HepG2 (cell line): ENCODE measurements around the gene EPHB4. TPM values are rescaled to one million over a fixed set of nuclear protein-coding genes. Genes with fewer than 3 reads are reported as not detected.

Experiments used
- ATF7-NPFF ChIP-seq: sonication (generic); formaldehyde crosslinking; IDR thresholded peaks from 2 replicates; pipeline ENCODE4 v1.8.1; 2023; ENCODE audit warnings: mild to moderate bottlenecking, low read depth, missing genetic modification reagents, moderate library complexity
- HMGXB4 ChIP-seq, 2 experiments: sonication (generic) in 1 of 2; formaldehyde crosslinking in 1 of 2; IDR thresholded peaks; 2 replicates each; pipeline versions ENCODE4 v1.4.0 to v1.6.1; 2018 to 2020; ENCODE audit warnings: missing genetic modification reagents in 2 of 2, borderline replicate concordance in 1 of 2, low read depth in 1 of 2, mild to moderate bottlenecking in 1 of 2, missing biosample characterization in 1 of 2
- JARID2 ChIP-seq: sonication (generic); formaldehyde crosslinking; IDR thresholded peaks from 2 replicates; pipeline ENCODE4 v1.8.1; 2023; ENCODE audit warnings: missing genetic modification reagents, inconsistent platforms; ENCODE audit not compliant: insufficient replicate concordance
- LCORL ChIP-seq, 2 experiments: fragments of 450-650 bp in 1 of 2; sonication (generic) in 1 of 2; formaldehyde crosslinking in 1 of 2; IDR thresholded peaks; 2 replicates each; pipeline versions ENCODE4 v1.5.0 to v1.6.1; 2017 to 2020; ENCODE audit warnings: antibody characterized with exemption in 1 of 2, missing genetic modification reagents in 1 of 2
- MAFK ChIP-seq, 2 experiments: IDR thresholded peaks in 1 of 2; conservative IDR thresholded peaks in 1 of 2; 2 replicates each; pipeline ENCODE4 v1.6.1; 2011; ENCODE audit warnings: improper control_type of control experiment in 2 of 2, low read length in 2 of 2
- MED8 ChIP-seq: sonication (generic); formaldehyde crosslinking; IDR thresholded peaks from 2 replicates; pipeline ENCODE4 v1.8.1; 2023; ENCODE audit warnings: mild to moderate bottlenecking, missing genetic modification reagents; ENCODE audit not compliant: insufficient replicate concordance
- MEIS1 ChIP-seq: sonication (generic); formaldehyde crosslinking; IDR thresholded peaks from 2 replicates; pipeline ENCODE4 v1.9.0; 2021; ENCODE audit warnings: mild to moderate bottlenecking, missing genetic modification reagents, moderate library complexity, borderline replicate concordance
- POLR2G ChIP-seq: fragments of 200-400 bp; formaldehyde crosslinking; IDR thresholded peaks from 2 replicates; pipeline ENCODE4 v1.6.1; 2018; ENCODE audit warnings: mild to moderate bottlenecking, low read depth, low read length, moderate library complexity
- RBAK ChIP-seq: sonication (generic); formaldehyde crosslinking; IDR thresholded peaks from 2 replicates; pipeline ENCODE4 v1.5.1; 2020; ENCODE audit warnings: mild to moderate bottlenecking, missing genetic modification reagents
- SRF ChIP-seq: IDR thresholded peaks from 2 replicates; pipeline ENCODE4 v1.6.1; 2011; ENCODE audit warnings: mild to moderate bottlenecking, low read depth, low read length, moderate library complexity
- SRSF1 ChIP-seq: fragments of 200-400 bp; formaldehyde crosslinking; optimal IDR thresholded peaks from 2 replicates; pipeline ENCODE3; 2017; ENCODE audit warnings: mild to moderate bottlenecking, low read depth, low read length, moderate library complexity
- SSRP1 ChIP-seq: IDR thresholded peaks from 2 replicates; pipeline ENCODE4 v1.6.1; 2016; ENCODE audit warnings: control low read depth
- ZBTB8A ChIP-seq: sonication (generic); formaldehyde crosslinking; IDR thresholded peaks from 2 replicates; pipeline ENCODE4 v1.4.0; 2020; ENCODE audit warnings: mild to moderate bottlenecking, low read depth, missing genetic modification reagents, borderline replicate concordance
- ZFP36L2 ChIP-seq: sonication (generic); formaldehyde crosslinking; IDR thresholded peaks from 2 replicates; pipeline ENCODE4 v1.4.0; 2020; ENCODE audit warnings: missing genetic modification reagents
- ZNF180 ChIP-seq: sonication (generic); formaldehyde crosslinking; IDR thresholded peaks from 2 replicates; pipeline ENCODE4 v1.4.0; 2020; ENCODE audit warnings: low read depth, missing genetic modification reagents, borderline replicate concordance
- ZNF30 ChIP-seq: sonication (generic); formaldehyde crosslinking; IDR thresholded peaks from 2 replicates; pipeline ENCODE4 v1.5.0; 2020; ENCODE audit warnings: mild to moderate bottlenecking, missing genetic modification reagents
- ZNF572 ChIP-seq: sonication (generic); formaldehyde crosslinking; IDR thresholded peaks from 2 replicates; pipeline ENCODE4 v1.5.1; 2020; ENCODE audit warnings: mild to moderate bottlenecking, missing genetic modification reagents
- ZNF75D ChIP-seq: sonication (generic); formaldehyde crosslinking; IDR thresholded peaks from 2 replicates; pipeline ENCODE4 v1.8.1; 2023; ENCODE audit warnings: missing genetic modification reagents, mild to moderate bottlenecking, borderline replicate concordance
- polyA plus RNA-seq, 8 experiments: library from polyadenylated mRNA; depleted of rRNA in 3 of 8; stranded (reverse) in 7 of 8; unstranded in 1 of 8; fragments of >200 nt; fragmentation: Illumina TruSeq in 4 of 8; extraction: Trizol in 4 of 8; gene quantifications; 2 replicates each; pipeline versions ENCODE4 v1.2.1 to v1.2.3, GENCODE V29; 2011 to 2016; ENCODE audit warnings: low read depth in 4 of 8, missing spikeins in 1 of 8, mixed read lengths in 1 of 8; ENCODE audit not compliant: insufficient read depth in 1 of 8
- total RNA-seq, 5 experiments: library from RNA; depleted of rRNA; stranded (reverse); fragments of >200 nt; fragmentation: Illumina TruSeq; extraction: Trizol; gene quantifications; 2 replicates each; pipeline ENCODE4 v1.2.3, GENCODE V29; 2016; ENCODE audit warnings: low read depth in 1 of 5
- TF ChIP-seq, protein P1 (sequence below): IDR thresholded peaks from 2 replicates; pipeline ENCODE4 v1.6.1; 2012; ENCODE audit warnings: low read length, improper control_type of control experiment
- TF ChIP-seq, protein P2 (sequence below): sonication (generic); formaldehyde crosslinking; IDR thresholded peaks from 2 replicates; pipeline ENCODE4 v1.4.0; 2020; ENCODE audit warnings: missing genetic modification reagents, borderline replicate concordance
- TF ChIP-seq, protein P3 (sequence below): sonication (generic); formaldehyde crosslinking; IDR thresholded peaks from 2 replicates; pipeline ENCODE4 v1.5.1; 2020; ENCODE audit warnings: missing genetic modification reagents, mild to moderate bottlenecking, borderline replicate concordance

EPHB4 gene
- total and polyA plus RNA-seq, 2 of the 13 experiments (the other 11 are each of a cell fraction or from before 2014, with no cell fraction given), result 61.4 to 69.6 TPM

DNA sequence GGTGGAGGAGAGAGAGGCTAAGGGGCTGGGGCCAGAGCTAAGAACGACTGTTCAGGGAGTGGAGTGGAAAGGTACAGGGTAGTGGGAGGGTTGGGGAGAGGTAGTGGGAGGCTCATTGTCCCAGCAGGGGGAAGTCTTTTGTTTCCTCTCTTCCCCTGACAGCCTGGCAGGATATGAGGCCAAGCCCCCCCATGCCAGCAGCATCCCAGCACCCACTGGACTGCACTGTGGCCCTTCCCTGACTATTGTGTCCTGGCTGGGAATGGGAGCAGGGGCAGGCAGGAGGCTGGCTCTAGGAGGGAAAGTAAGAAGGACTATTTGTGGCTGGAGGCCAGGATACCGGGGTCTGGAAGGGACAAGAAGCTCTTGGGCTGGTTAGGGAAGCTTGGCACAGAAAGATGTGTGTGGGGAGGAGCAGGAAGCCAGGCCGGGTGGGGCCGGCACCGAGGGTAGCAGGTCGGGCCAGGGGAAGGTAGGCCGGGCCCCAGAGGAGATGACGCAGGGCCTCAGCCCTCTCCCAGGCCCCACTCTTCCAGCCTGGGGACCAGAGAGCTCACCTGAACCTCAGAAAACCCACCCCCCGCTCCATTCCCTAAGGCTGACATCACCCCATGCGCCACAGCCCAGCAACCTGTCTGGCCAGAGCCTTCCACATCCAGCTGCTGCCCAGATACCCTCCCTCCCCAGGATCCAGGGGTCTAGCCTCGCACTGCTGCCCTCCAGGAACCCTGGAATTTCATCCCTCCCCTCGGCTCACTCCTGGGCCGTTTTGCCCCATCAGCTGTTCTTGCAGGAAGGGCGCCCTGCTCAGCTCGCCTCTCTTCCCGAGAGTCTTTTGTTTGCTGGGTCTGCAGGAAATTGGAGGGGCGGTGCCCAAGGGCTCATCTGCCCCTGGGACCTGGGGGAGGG lies 8.8 kb upstream of the EPHB4 start (continued):
- TF ChIP-seq, protein P1, sequence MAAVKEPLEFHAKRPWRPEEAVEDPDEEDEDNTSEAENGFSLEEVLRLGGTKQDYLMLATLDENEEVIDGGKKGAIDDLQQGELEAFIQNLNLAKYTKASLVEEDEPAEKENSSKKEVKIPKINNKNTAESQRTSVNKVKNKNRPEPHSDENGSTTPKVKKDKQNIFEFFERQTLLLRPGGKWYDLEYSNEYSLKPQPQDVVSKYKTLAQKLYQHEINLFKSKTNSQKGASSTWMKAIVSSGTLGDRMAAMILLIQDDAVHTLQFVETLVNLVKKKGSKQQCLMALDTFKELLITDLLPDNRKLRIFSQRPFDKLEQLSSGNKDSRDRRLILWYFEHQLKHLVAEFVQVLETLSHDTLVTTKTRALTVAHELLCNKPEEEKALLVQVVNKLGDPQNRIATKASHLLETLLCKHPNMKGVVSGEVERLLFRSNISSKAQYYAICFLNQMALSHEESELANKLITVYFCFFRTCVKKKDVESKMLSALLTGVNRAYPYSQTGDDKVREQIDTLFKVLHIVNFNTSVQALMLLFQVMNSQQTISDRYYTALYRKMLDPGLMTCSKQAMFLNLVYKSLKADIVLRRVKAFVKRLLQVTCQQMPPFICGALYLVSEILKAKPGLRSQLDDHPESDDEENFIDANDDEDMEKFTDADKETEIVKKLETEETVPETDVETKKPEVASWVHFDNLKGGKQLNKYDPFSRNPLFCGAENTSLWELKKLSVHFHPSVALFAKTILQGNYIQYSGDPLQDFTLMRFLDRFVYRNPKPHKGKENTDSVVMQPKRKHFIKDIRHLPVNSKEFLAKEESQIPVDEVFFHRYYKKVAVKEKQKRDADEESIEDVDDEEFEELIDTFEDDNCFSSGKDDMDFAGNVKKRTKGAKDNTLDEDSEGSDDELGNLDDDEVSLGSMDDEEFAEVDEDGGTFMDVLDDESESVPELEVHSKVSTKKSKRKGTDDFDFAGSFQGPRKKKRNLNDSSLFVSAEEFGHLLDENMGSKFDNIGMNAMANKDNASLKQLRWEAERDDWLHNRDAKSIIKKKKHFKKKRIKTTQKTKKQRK, result no peak
- TF ChIP-seq HMGXB4 (CRISPR knock-in tag; IDR thresholded peaks at IDR 0.05; ENCODE audit: borderline replicate concordance in 1 of 2, low read depth in 1 of 2) (no peak), ZNF30 (no peak), SSRP1 (CRISPR knock-in tag) (no peak), MED8 (peak; percentile 37), LCORL (IDR thresholded peaks at IDR 0.05) (no peak), LCORL (CRISPR knock-in tag; IDR thresholded peaks at IDR 0.05) (no peak), RBAK (CRISPR knock-in tag) (no peak), ATF7-NPFF (CRISPR knock-in tag) (no peak), MEIS1 (no peak), SRF (no peak), ZBTB8A (CRISPR knock-in tag) (no peak), ZNF572 (no peak), ZNF75D (CRISPR knock-in tag) (no peak), JARID2 (no peak), MAFK (conservative IDR thresholded peaks at IDR 0.05 in 1 of 2, IDR thresholded peaks at IDR 0.05 in 1 of 2; ENCODE audit: low read length in 2 of 2) (peak; percentile 67 to 77), SRSF1 (no peak), ZNF180 (CRISPR knock-in tag) (no peak), ZFP36L2 (CRISPR knock-in tag) (no peak), POLR2G (peak; percentile 36; the same call in 1 of the 2 replicates)
- TF ChIP-seq, protein P2, sequence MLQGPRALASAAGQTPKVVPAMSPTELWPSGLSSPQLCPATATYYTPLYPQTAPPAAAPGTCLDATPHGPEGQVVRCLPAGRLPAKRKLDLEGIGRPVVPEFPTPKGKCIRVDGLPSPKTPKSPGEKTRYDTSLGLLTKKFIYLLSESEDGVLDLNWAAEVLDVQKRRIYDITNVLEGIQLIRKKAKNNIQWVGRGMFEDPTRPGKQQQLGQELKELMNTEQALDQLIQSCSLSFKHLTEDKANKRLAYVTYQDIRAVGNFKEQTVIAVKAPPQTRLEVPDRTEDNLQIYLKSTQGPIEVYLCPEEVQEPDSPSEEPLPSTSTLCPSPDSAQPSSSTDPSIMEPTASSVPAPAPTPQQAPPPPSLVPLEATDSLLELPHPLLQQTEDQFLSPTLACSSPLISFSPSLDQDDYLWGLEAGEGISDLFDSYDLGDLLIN (CRISPR knock-in tag), result no peak
- TF ChIP-seq, protein P3, sequence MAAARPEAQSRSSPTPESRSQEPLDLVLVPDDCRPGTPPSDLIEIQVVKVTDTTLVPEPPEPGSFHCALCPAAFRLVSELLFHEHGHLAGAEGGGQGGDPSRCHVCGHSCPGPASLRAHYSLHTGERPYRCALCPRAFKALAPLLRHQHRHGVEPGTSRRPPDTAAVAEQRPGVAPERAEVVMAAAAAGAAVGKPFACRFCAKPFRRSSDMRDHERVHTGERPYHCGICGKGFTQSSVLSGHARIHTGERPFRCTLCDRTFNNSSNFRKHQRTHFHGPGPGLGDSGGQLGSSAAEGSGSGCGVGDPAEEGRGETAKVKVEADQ (CRISPR knock-in tag), result no peak
